H9 (cell line): Measurements from ENCODE around the gene NT5C2. TPM values are rescaled to one million over a fixed set of nuclear protein-coding genes. Genes with fewer than 3 reads are reported as not detected.

ENCODE experiments used
- DNase-seq: peaks from one replicate; pipeline ENCODE4 v3.0.0-alpha.2; 2017
- H2AFZ ChIP-seq: one replicate; pipeline ENCODE4 v1.6.1; 2013; ENCODE audit warnings: mild to moderate bottlenecking, low read length, control low read depth, moderate library complexity
- H2AK5ac ChIP-seq: 2 replicates; pipeline ENCODE4 v1.6.1; 2013; ENCODE audit warnings: low read length, control low read depth, mixed read lengths; ENCODE audit not compliant: insufficient read length
- H2BK120ac ChIP-seq: one replicate; pipeline ENCODE4 v1.6.1; 2013; ENCODE audit warnings: low read depth, mild to moderate bottlenecking, low read length, control low read depth, inconsistent platforms; ENCODE audit not compliant: poor library complexity, severe bottlenecking
- H2BK12ac ChIP-seq: 2 replicates; pipeline ENCODE4 v1.6.1; 2013; ENCODE audit warnings: low read length, control low read depth, mixed read lengths, low read depth; ENCODE audit not compliant: insufficient read length
- H2BK15ac ChIP-seq: 2 replicates; pipeline ENCODE4 v1.6.1; 2013; ENCODE audit warnings: low read depth, low read length, control low read depth
- H2BK20ac ChIP-seq: one replicate; pipeline ENCODE4 v1.6.1; 2013; ENCODE audit warnings: low read depth, mild to moderate bottlenecking, low read length, control low read depth, inconsistent platforms; ENCODE audit not compliant: poor library complexity, severe bottlenecking
- H2BK5ac ChIP-seq: 2 replicates; pipeline ENCODE4 v1.6.1; 2013; ENCODE audit warnings: low read length, control low read depth, mixed read lengths; ENCODE audit not compliant: insufficient read length
- H3K14ac ChIP-seq: 2 replicates; pipeline ENCODE4 v1.6.1; 2013; ENCODE audit warnings: low read length, control low read depth; ENCODE audit not compliant: insufficient read depth
- H3K18ac ChIP-seq: 2 replicates; pipeline ENCODE4 v1.6.1; 2013; ENCODE audit warnings: low read depth, mild to moderate bottlenecking, mixed read lengths, low read length, control low read depth; ENCODE audit not compliant: insufficient read length
- H3K23ac ChIP-seq: 2 replicates; pipeline ENCODE4 v1.6.1; 2013; ENCODE audit warnings: low read length, control low read depth, mixed read lengths, low read depth; ENCODE audit not compliant: insufficient read length
- H3K23me2 ChIP-seq: 2 replicates; pipeline ENCODE4 v1.6.1; 2013; ENCODE audit warnings: low read depth, mild to moderate bottlenecking, mixed read lengths, low read length, control low read depth; ENCODE audit not compliant: insufficient read length, poor library complexity, severe bottlenecking
- H3K27ac ChIP-seq: 2 replicates; pipeline ENCODE4 v1.5.1; 2013; ENCODE audit warnings: low read length, control low read depth, mixed read lengths, low read depth; ENCODE audit not compliant: insufficient read length
- H3K27me3 ChIP-seq: 2 replicates; pipeline ENCODE4 v1.6.1; 2013; ENCODE audit warnings: low read length, control low read depth, inconsistent platforms; ENCODE audit not compliant: insufficient read depth
- H3K4ac ChIP-seq: 2 replicates; pipeline ENCODE4 v1.6.1; 2013; ENCODE audit warnings: low read depth, mild to moderate bottlenecking, control low read depth, inconsistent platforms, low read length, moderate library complexity
- H3K4me1 ChIP-seq: 2 replicates; pipeline ENCODE4 v1.6.1; 2013; ENCODE audit warnings: low read length, control low read depth, inconsistent platforms; ENCODE audit not compliant: insufficient read depth
- H3K4me2 ChIP-seq: 2 replicates; pipeline ENCODE4 v1.6.1; 2013; ENCODE audit warnings: low read length, control low read depth, mixed read lengths; ENCODE audit not compliant: insufficient read length, insufficient read depth
- H3K56ac ChIP-seq: 2 replicates; pipeline ENCODE4 v1.6.1; 2013; ENCODE audit warnings: low read depth, mild to moderate bottlenecking, mixed read lengths, low read length, control low read depth; ENCODE audit not compliant: insufficient read length
- H3K79me1 ChIP-seq: 2 replicates; pipeline ENCODE4 v1.6.1; 2013; ENCODE audit warnings: low read depth, mild to moderate bottlenecking, moderate library complexity, low read length, control low read depth, inconsistent platforms; ENCODE audit not compliant: insufficient read depth, poor library complexity, severe bottlenecking
- H3K79me2 ChIP-seq: 2 replicates; pipeline ENCODE4 v1.6.1; 2013; ENCODE audit warnings: low read length, control low read depth, inconsistent platforms; ENCODE audit not compliant: insufficient read depth
- H3K9ac ChIP-seq: 2 replicates; pipeline ENCODE4 v1.6.1; 2013; ENCODE audit warnings: low read length, control low read depth, mixed read lengths; ENCODE audit not compliant: insufficient read length; ENCODE audit errors: extremely low read depth
- H3K9me3 ChIP-seq: one replicate; pipeline ENCODE4 v1.6.1; 2013; ENCODE audit warnings: low read depth, low read length, inconsistent platforms; ENCODE audit not compliant: control insufficient read depth
- H3T11ph ChIP-seq: one replicate; pipeline ENCODE4 v1.6.1; 2013; ENCODE audit warnings: mild to moderate bottlenecking, low read length, control low read depth, inconsistent platforms
- H4K20me1 ChIP-seq: one replicate; pipeline ENCODE4 v1.6.1; 2013; ENCODE audit not compliant: control insufficient read depth, insufficient read length, insufficient read depth
- H4K5ac ChIP-seq: 2 replicates; pipeline ENCODE4 v1.6.1; 2013; ENCODE audit warnings: low read depth, mild to moderate bottlenecking, mixed read lengths, low read length, control low read depth; ENCODE audit not compliant: insufficient read length
- H4K8ac ChIP-seq: replicated peaks from 2 replicates; pipeline ENCODE4 v1.6.1; 2013; ENCODE audit warnings: low read length, control low read depth, mixed read lengths, low read depth; ENCODE audit not compliant: insufficient read length
- H4K91ac ChIP-seq: 2 replicates; pipeline ENCODE4 v1.6.1; 2013; ENCODE audit warnings: low read depth, mild to moderate bottlenecking, moderate library complexity, mixed read lengths, low read length, control low read depth; ENCODE audit not compliant: insufficient read length
- H3K27ac Mint-ChIP-seq, 3 experiments: 2 replicates in 2 of 3; 3 replicates in 1 of 3; pipeline ENCODE4 v1.8.0; 2020 to 2021; ENCODE audit warnings: mixed read lengths in 3 of 3, mild to moderate bottlenecking in 1 of 3, moderate library complexity in 1 of 3
- H3K27me3 Mint-ChIP-seq: 2 replicates; pipeline ENCODE4 v1.8.0; 2021; ENCODE audit warnings: low read depth, mild to moderate bottlenecking, moderate library complexity, mixed read lengths
- H3K36me3 Mint-ChIP-seq, 3 experiments: 2 replicates in 2 of 3; 3 replicates in 1 of 3; pipeline ENCODE4 v1.8.0; 2020 to 2021; ENCODE audit warnings: low read depth in 3 of 3, mixed read lengths in 3 of 3; ENCODE audit not compliant: insufficient read depth in 1 of 3
- H3K4me1 Mint-ChIP-seq, 2 experiments: 2 replicates each; pipeline ENCODE4 v1.8.0; 2020; ENCODE audit warnings: mixed read lengths in 2 of 2
- H3K4me3 Mint-ChIP-seq, 2 experiments: 2 replicates in 1 of 2; 3 replicates in 1 of 2; pipeline ENCODE4 v1.8.0; 2020 to 2021; ENCODE audit warnings: mild to moderate bottlenecking in 2 of 2, mixed read lengths in 2 of 2, moderate library complexity in 1 of 2
- H3K9me3 Mint-ChIP-seq, 2 experiments: 2 replicates in 1 of 2; 3 replicates in 1 of 2; pipeline ENCODE4 v1.8.0; 2020; ENCODE audit warnings: mild to moderate bottlenecking in 2 of 2, mixed read lengths in 2 of 2, moderate library complexity in 1 of 2
- CTCF ChIP-seq: fragments of 200-600 bp; sonication (generic); conservative IDR thresholded peaks from 3 replicates; pipeline ENCODE4 v1.8.0; 2021; ENCODE audit warnings: antibody characterized with exemption, mild to moderate bottlenecking
- WGBS: extraction: QIAGEN DNeasy Blood & Tissue Kit; methylation state at CpG from one replicate; pipeline ENCODE4 v1.1.7; 2013; ENCODE audit warnings: missing lambda C conversion rate, low lambda C conversion rate, mixed read lengths; ENCODE audit not compliant: insufficient read length; ENCODE audit errors: extremely low coverage; 5-methylcytosine and 5-hydroxymethylcytosine counted together
- total RNA-seq: library from RNA; stranded (reverse); gene quantifications from 2 replicates; pipeline ENCODE4 v1.2.1, GENCODE V29; 2021

The NT5C2 gene
- total RNA-seq, 1 experiment from 2014 or later, result 69.6 TPM

DNA sequence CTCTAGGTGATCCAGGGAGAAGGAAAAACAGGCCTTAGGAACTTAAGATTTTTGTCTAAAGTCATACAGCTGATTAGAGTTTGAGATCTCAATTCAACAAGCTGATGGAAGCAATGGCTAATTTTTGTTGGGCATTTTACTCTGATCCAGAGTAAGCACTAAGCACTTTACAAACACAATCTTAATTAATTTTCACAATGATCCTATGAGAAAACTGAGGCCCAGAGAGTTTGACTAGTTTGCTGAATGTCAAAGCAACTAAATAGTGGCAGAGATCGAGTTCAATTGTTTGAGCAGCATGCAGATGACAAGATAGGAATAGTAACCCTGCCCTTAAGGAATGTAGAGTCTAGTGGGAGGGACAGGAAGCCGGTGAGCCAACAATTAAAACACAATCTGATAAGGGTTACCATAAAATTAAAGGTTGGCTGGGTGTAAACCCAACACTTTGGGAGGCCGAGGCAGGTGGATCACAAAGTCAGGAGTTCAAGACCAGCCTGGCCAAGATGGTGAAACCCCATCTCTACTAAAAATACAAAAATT lies 39.1 kb upstream of the NT5C2 start:
- Mint-ChIP-seq H3K4me1 (peaks cover 23 to 24% of the 10 kb centered on the region in 2 experiments), H3K4me3 (no peak overlapping the region), H3K27ac (peak overlapping the region; percentile 19 to 89 (median 66)), H3K36me3 (peaks cover 0 to 3% (median 0%) of the 10 kb centered on the region in 3 experiments; a peak in 1 of 7 replicates), H3K9me3 (no peaks in the 10 kb centered on the region; a peak in 1 of 5 replicates), H3K27me3 (no peaks in the 10 kb centered on the region)
- H2BK12ac ChIP-seq, result no peak overlapping the region
- H2BK15ac ChIP-seq, result no peak overlapping the region
- no peaks in the 10 kb centered on the region for H3K27me3 ChIP-seq
- no peak overlapping the region for H2AK5ac ChIP-seq
- H2AFZ ChIP-seq, result no peak overlapping the region
- H3K4me2 ChIP-seq, result no peak overlapping the region
- no peaks in the 10 kb centered on the region for H3K9me3 ChIP-seq
- peak overlapping the region; percentile 95 for H3K27ac ChIP-seq
- no peak overlapping the region for H4K8ac ChIP-seq
- no peak overlapping the region for H3T11ph ChIP-seq
- H4K20me1 ChIP-seq, result no peaks in the 10 kb centered on the region
- H2BK5ac ChIP-seq, result no peak overlapping the region
- TF ChIP-seq CTCF, result no peak
- H3K79me1 ChIP-seq, result no peaks in the 10 kb centered on the region
- no peak for DNase-seq
- H3K23ac ChIP-seq, result no peak overlapping the region
- H2BK120ac ChIP-seq, result no peak overlapping the region
- no peak overlapping the region for H4K5ac ChIP-seq
- no peak overlapping the region for H3K14ac ChIP-seq
- H3K18ac ChIP-seq, result peak overlapping the region; percentile 48
- H3K9ac ChIP-seq, result no peak overlapping the region
- no CpG with 5 or more reads among the region's 3 CpGs for WGBS
- peaks cover 9% of the 10 kb centered on the region; the same call in 1 of the 2 replicates for H3K4me1 ChIP-seq
- H2BK20ac ChIP-seq, result no peak overlapping the region
- H3K79me2 ChIP-seq, result no peaks in the 10 kb centered on the region
- H3K23me2 ChIP-seq, result no peaks in the 10 kb centered on the region
- no peak overlapping the region for H3K4ac ChIP-seq
- H4K91ac ChIP-seq, result no peak overlapping the region
- H3K56ac ChIP-seq, result no peak overlapping the region
